Panc1 (cell line): ENCODE data around the gene GLIS2.

Source experiments
- POLR2AphosphoS5 ChIP-seq: IDR thresholded peaks from 2 replicates; pipeline ENCODE4 v1.6.1; 2012; ENCODE audit warnings: mild to moderate bottlenecking, low read depth, low read length, moderate library complexity
- SIN3A ChIP-seq: IDR thresholded peaks from 2 replicates; pipeline ENCODE4 v1.6.1; 2012; ENCODE audit warnings: low read depth, mild to moderate bottlenecking, low read length, moderate library complexity, borderline replicate concordance; ENCODE audit not compliant: insufficient read depth
- TF ChIP-seq, protein P1 (sequence below): fragments of 450-650 bp; IDR thresholded peaks from 2 replicates; pipeline ENCODE4 v1.5.1; 2017; ENCODE audit warnings: mild to moderate bottlenecking
- TF ChIP-seq, protein P2 (sequence below), 2 experiments: IDR thresholded peaks; 2 replicates each; pipeline ENCODE4 v1.6.1; 2011 to 2012; ENCODE audit warnings: low read depth in 2 of 2, control low read depth in 1 of 2, low read length in 1 of 2, mild to moderate bottlenecking in 1 of 2, moderate library complexity in 1 of 2; ENCODE audit not compliant: insufficient read depth in 1 of 2

DNA sequence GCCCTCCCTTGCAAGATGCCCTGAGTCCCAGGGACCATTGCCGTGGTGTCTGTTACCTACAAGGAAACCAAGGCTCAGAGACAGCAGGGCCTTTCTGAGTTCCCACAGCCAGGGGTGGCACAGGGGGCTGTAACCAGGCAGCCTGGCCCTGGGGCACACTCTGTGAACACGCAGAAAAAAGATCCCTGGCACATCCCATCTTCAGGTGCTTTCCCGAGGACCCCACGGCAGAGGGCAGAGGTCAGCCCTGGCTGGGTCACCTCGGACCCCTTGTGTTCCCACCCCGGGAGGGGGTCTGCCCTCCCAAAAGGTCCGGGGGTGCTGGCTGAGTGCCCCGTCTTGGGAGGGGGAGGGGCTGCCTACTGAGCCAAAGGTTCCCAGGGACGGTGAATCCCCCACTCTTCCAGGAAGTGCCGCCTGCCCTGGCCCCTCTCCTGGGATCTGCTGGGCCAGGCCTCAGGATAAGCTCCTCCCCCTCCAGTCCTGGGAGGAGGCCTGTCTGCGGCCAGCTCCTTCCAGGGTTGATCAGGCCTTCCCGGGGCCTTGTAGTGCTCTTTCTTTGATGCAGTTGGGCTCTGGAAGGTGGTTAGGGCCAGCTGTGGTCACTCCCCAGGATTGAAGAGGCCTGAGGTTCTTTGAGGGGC lies 8.1 kb downstream of the GLIS2 start:
- TF ChIP-seq, protein P1, sequence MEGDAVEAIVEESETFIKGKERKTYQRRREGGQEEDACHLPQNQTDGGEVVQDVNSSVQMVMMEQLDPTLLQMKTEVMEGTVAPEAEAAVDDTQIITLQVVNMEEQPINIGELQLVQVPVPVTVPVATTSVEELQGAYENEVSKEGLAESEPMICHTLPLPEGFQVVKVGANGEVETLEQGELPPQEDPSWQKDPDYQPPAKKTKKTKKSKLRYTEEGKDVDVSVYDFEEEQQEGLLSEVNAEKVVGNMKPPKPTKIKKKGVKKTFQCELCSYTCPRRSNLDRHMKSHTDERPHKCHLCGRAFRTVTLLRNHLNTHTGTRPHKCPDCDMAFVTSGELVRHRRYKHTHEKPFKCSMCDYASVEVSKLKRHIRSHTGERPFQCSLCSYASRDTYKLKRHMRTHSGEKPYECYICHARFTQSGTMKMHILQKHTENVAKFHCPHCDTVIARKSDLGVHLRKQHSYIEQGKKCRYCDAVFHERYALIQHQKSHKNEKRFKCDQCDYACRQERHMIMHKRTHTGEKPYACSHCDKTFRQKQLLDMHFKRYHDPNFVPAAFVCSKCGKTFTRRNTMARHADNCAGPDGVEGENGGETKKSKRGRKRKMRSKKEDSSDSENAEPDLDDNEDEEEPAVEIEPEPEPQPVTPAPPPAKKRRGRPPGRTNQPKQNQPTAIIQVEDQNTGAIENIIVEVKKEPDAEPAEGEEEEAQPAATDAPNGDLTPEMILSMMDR = no peak
- TF ChIP-seq, protein P2, sequence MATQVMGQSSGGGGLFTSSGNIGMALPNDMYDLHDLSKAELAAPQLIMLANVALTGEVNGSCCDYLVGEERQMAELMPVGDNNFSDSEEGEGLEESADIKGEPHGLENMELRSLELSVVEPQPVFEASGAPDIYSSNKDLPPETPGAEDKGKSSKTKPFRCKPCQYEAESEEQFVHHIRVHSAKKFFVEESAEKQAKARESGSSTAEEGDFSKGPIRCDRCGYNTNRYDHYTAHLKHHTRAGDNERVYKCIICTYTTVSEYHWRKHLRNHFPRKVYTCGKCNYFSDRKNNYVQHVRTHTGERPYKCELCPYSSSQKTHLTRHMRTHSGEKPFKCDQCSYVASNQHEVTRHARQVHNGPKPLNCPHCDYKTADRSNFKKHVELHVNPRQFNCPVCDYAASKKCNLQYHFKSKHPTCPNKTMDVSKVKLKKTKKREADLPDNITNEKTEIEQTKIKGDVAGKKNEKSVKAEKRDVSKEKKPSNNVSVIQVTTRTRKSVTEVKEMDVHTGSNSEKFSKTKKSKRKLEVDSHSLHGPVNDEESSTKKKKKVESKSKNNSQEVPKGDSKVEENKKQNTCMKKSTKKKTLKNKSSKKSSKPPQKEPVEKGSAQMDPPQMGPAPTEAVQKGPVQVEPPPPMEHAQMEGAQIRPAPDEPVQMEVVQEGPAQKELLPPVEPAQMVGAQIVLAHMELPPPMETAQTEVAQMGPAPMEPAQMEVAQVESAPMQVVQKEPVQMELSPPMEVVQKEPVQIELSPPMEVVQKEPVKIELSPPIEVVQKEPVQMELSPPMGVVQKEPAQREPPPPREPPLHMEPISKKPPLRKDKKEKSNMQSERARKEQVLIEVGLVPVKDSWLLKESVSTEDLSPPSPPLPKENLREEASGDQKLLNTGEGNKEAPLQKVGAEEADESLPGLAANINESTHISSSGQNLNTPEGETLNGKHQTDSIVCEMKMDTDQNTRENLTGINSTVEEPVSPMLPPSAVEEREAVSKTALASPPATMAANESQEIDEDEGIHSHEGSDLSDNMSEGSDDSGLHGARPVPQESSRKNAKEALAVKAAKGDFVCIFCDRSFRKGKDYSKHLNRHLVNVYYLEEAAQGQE (IDR thresholded peaks at IDR 0.05; ENCODE audit: insufficient read depth in 1 of 2, low read depth in 2 of 2, low read length in 1 of 2) = no peak
- TF ChIP-seq POLR2AphosphoS5 (no peak), SIN3A (no peak)
